Trophoblast cell (in vitro differentiated cells and primary cell): ENCODE data around the gene ITPK1.

Experiments
- DNase-seq, 2 donors: peaks; one replicate each; pipeline ENCODE4 v3.0.0-alpha.2; 2016
- H2AFZ ChIP-seq: 2 replicates; pipeline ENCODE4 v1.6.1; 2013; ENCODE audit warnings: low read length, moderate library complexity, mild to moderate bottlenecking; ENCODE audit not compliant: insufficient read depth, poor library complexity
- H2AK5ac ChIP-seq: 2 replicates; pipeline ENCODE4 v1.6.1; 2013; ENCODE audit warnings: mild to moderate bottlenecking, low read length
- H2BK120ac ChIP-seq: 2 replicates; pipeline ENCODE4 v1.6.1; 2013; ENCODE audit warnings: low read length, mild to moderate bottlenecking, moderate library complexity; ENCODE audit not compliant: insufficient read depth, poor library complexity
- H2BK12ac ChIP-seq: 2 replicates; pipeline ENCODE4 v1.6.1; 2013; ENCODE audit warnings: mild to moderate bottlenecking, low read length, moderate library complexity
- H2BK5ac ChIP-seq: 2 replicates; pipeline ENCODE4 v1.6.1; 2013; ENCODE audit warnings: low read length, low read depth, moderate library complexity, mild to moderate bottlenecking; ENCODE audit not compliant: poor library complexity
- H3K14ac ChIP-seq: 2 replicates; pipeline ENCODE4 v1.6.1; 2013; ENCODE audit warnings: mild to moderate bottlenecking, low read length
- H3K18ac ChIP-seq: 2 replicates; pipeline ENCODE4 v1.6.1; 2013; ENCODE audit warnings: mild to moderate bottlenecking, low read length
- H3K23ac ChIP-seq: 2 replicates; pipeline ENCODE4 v1.6.1; 2013; ENCODE audit warnings: low read length
- H3K27ac ChIP-seq: 2 replicates; pipeline ENCODE4 v1.5.1; 2013; ENCODE audit warnings: low read depth, mild to moderate bottlenecking, inconsistent platforms, low read length, moderate library complexity
- H3K27me3 ChIP-seq: 2 replicates; pipeline ENCODE4 v1.6.1; 2013; ENCODE audit warnings: inconsistent platforms, mild to moderate bottlenecking, low read length, moderate library complexity; ENCODE audit not compliant: insufficient read depth
- H3K36me3 ChIP-seq, 2 experiments: 1 replicate in 1 of 2; 2 replicates in 1 of 2; pipeline ENCODE4 v1.6.1; 2013; ENCODE audit warnings: low read length in 2 of 2, mild to moderate bottlenecking in 2 of 2, moderate library complexity in 1 of 2; ENCODE audit not compliant: insufficient read depth in 2 of 2, control insufficient read depth in 1 of 2
- H3K4ac ChIP-seq: 2 replicates; pipeline ENCODE4 v1.6.1; 2013; ENCODE audit warnings: low read depth, mild to moderate bottlenecking, low read length, moderate library complexity
- H3K4me1 ChIP-seq, 2 experiments: 1 replicate in 1 of 2; 2 replicates in 1 of 2; pipeline ENCODE4 v1.6.1; 2013; ENCODE audit warnings: low read length in 2 of 2, mild to moderate bottlenecking in 2 of 2, moderate library complexity in 1 of 2; ENCODE audit not compliant: insufficient read depth in 2 of 2, control insufficient read depth in 1 of 2
- H3K4me2 ChIP-seq: 2 replicates; pipeline ENCODE4 v1.6.1; 2013; ENCODE audit warnings: inconsistent platforms, mild to moderate bottlenecking, low read length, moderate library complexity
- H3K4me3 ChIP-seq: 2 replicates; pipeline ENCODE4 v1.5.1; 2013; ENCODE audit warnings: mild to moderate bottlenecking, low read depth, low read length, inconsistent platforms
- H3K79me1 ChIP-seq: one replicate; pipeline ENCODE4 v1.6.1; 2013; ENCODE audit warnings: low read length
- H3K79me2 ChIP-seq: 2 replicates; pipeline ENCODE4 v1.6.1; 2013; ENCODE audit warnings: low read length, mild to moderate bottlenecking; ENCODE audit not compliant: control insufficient read depth, insufficient read depth, poor library complexity
- H3K9ac ChIP-seq: 2 replicates; pipeline ENCODE4 v1.6.1; 2013; ENCODE audit warnings: mild to moderate bottlenecking, low read length
- H3K9me3 ChIP-seq: 2 replicates; pipeline ENCODE4 v1.6.1; 2013; ENCODE audit warnings: low read depth, mild to moderate bottlenecking, control low read depth, inconsistent platforms, low read length; ENCODE audit not compliant: insufficient read depth
- H4K12ac ChIP-seq: 2 replicates; pipeline ENCODE4 v1.6.1; 2013; ENCODE audit warnings: low read depth, mild to moderate bottlenecking, low read length, moderate library complexity
- H4K8ac ChIP-seq: 2 replicates; pipeline ENCODE4 v1.6.1; 2013; ENCODE audit warnings: low read depth, mild to moderate bottlenecking, low read length, moderate library complexity
- H4K91ac ChIP-seq: one replicate; pipeline ENCODE4 v1.6.1; 2013; ENCODE audit warnings: low read depth, mild to moderate bottlenecking, low read length, moderate library complexity
- WGBS: extraction: QIAGEN DNeasy Blood & Tissue Kit; methylation state at CpG from one replicate; pipeline ENCODE4 v1.1.7; 2013; ENCODE audit warnings: missing lambda C conversion rate; ENCODE audit not compliant: insufficient read length, insufficient coverage; ENCODE audit errors: extremely low coverage; 5-methylcytosine and 5-hydroxymethylcytosine counted together

ITPK1 gene

DNA sequence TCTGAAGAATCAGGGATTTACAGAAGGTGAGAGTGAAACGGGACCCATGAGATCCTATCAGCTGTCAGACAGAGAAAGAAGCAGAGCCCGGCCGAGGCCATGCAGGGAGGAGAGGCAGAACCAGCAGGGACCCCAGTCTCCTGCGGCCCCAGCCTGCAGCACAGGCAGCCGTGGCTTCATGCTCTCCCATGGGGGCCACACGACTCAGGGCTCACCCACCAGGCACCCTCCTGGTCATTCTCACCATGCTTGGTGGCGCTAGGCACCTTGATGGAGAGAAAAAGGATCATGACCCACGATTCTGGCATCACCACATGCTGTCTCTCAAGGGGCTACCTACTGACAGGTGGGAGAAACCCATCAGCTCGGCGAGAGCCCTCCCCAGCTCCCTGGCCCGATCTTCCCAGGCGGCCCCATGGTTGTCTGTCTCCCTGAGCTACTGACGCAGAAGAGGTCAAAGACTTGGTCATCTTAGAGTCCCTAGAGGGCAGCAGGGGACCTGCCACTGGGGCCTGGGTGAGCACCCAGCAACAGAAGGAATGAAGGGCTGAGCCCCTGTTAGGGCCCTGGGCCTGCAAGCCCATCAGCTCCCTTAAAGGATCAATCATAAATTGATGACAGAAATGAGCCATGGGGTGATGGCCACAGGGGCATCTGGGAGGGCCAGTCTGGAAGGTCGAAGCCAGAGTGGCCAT lies 58.0 kb downstream of the ITPK1 start:
- no peaks in the 10 kb centered on the region for H3K27me3 ChIP-seq
- no peak overlapping the region for H2BK120ac ChIP-seq
- H3K79me1 ChIP-seq = no peaks in the 10 kb centered on the region
- no peak for DNase-seq
- H3K4me3 ChIP-seq = no peak overlapping the region
- no peak overlapping the region for H3K14ac ChIP-seq
- H2AFZ ChIP-seq = no peak overlapping the region
- H3K9ac ChIP-seq = no peak overlapping the region
- H2BK5ac ChIP-seq = no peak overlapping the region
- H4K8ac ChIP-seq = no peak overlapping the region
- no peak overlapping the region for H4K12ac ChIP-seq
- H3K27ac ChIP-seq = no peak overlapping the region
- no peak overlapping the region for H3K4ac ChIP-seq
- no peak overlapping the region for H4K91ac ChIP-seq
- no peak overlapping the region for H2AK5ac ChIP-seq
- no peak overlapping the region for H3K18ac ChIP-seq
- no peaks in the 10 kb centered on the region for H3K79me2 ChIP-seq
- no peak overlapping the region for H3K4me2 ChIP-seq
- no peak overlapping the region for H2BK12ac ChIP-seq
- no peak overlapping the region for H3K23ac ChIP-seq
- H3K4me1 ChIP-seq = peaks cover 0 to 5% of the 10 kb centered on the region in 2 experiments
- H3K36me3 ChIP-seq = no peaks in the 10 kb centered on the region
- WGBS = no CpG with 5 or more reads among the region's 14 CpGs
- H3K9me3 ChIP-seq = no peaks in the 10 kb centered on the region

DNA sequence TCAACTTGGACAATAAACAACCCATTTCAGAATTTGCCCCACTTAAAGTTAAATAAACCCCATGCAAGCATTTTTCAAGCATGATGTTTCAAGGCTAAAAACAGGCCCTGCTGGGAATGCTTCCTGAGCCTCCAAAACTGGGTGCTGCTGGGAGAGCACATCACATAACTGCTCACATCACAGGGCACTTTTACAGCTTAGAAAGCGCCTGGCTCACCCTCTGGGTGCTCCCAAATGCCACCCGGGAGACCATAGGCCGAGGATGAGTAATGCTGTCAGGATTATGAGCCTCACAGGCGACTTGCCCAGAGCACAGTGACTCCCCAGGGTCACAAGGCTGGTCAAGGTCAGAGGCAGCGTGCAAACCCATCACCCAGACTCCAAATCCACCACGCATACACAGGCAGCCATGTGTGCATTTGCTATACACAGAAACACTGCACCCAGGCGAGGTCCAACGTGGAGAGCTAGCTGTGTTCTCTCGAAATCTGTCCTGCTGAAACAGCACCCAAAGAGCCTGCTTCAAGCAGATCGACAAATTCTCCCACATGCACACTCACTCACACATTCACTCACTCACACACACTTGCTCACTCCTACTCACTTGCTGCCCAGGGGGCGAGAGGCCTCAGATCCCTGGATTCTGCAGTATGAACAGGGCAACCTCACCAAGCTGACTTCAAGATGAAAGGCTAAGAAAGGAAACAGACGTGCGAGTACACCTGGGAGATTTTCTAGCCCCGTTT lies 58.7 kb downstream of the ITPK1 start:
- Histone ChIP-seq H3K4me2 (no peak overlapping the region), H2BK12ac (no peak overlapping the region), H3K27ac (no peak overlapping the region), H3K4me3 (no peak overlapping the region), H3K27me3 (no peaks in the 10 kb centered on the region), H2BK120ac (no peak overlapping the region), H3K36me3 (no peaks in the 10 kb centered on the region), H4K12ac (no peak overlapping the region), H3K4me1 (peaks cover 0 to 3% of the 10 kb centered on the region in 2 experiments), H3K18ac (no peak overlapping the region), H4K91ac (no peak overlapping the region), H2BK5ac (no peak overlapping the region), H4K8ac (no peak overlapping the region), H3K79me2 (no peaks in the 10 kb centered on the region), H3K79me1 (no peaks in the 10 kb centered on the region), H3K23ac (no peak overlapping the region), H3K9ac (no peak overlapping the region), H3K9me3 (no peaks in the 10 kb centered on the region), H3K4ac (no peak overlapping the region), H2AFZ (no peak overlapping the region), H2AK5ac (no peak overlapping the region), H3K14ac (no peak overlapping the region)
- no peak for DNase-seq
- WGBS = no CpG with 5 or more reads among the region's 14 CpGs

DNA sequence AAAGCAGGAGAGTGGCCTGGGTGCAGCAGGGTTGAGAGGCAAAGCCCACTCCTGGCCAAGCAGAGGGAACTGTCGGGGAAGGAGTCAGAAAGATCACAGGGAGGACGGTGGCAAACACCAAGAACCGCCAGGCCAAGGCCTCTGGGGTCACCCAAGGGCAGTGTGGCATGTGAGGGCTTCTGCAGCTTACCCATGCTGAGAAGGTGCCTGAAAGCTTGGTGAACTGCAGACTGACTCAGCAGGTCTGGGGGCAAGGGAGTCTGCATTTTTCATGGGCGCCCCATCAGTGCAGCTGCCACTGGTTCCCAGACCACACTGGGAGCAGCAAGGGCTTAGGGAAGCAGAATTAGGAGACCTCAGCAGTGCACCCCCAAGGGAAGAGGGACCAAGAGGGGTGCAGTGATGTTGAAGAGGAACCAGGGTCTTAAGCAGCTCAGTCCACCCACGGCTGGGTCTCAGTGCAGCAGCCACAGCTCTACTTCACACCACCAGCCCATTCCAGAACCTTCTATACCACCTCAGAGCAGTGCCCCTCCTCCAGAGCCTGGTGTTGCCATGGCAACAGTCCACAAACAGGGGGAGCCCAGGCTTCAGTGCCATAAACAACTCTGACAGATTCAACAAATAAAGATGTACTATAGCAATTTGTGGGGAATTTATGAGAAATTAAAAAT lies 59.4 kb downstream of the ITPK1 start:
- no peaks in the 10 kb centered on the region for H3K36me3 ChIP-seq
- no peak overlapping the region for H2AK5ac ChIP-seq
- no peak overlapping the region for H2BK5ac ChIP-seq
- no peak for DNase-seq
- H3K27ac ChIP-seq = no peak overlapping the region
- H3K27me3 ChIP-seq = no peaks in the 10 kb centered on the region
- no peaks in the 10 kb centered on the region for H3K9me3 ChIP-seq
- no peak overlapping the region for H3K23ac ChIP-seq
- no peak overlapping the region for H4K12ac ChIP-seq
- H2BK120ac ChIP-seq = no peak overlapping the region
- no peaks in the 10 kb centered on the region for H3K79me1 ChIP-seq
- no peak overlapping the region for H2BK12ac ChIP-seq
- no peak overlapping the region for H4K8ac ChIP-seq
- no peak overlapping the region for H3K18ac ChIP-seq
- no peak overlapping the region for H2AFZ ChIP-seq
- no peak overlapping the region for H3K4me2 ChIP-seq
- no CpG with 5 or more reads among the region's 5 CpGs for WGBS
- no peak overlapping the region for H3K4ac ChIP-seq
- no peak overlapping the region for H3K9ac ChIP-seq
- H4K91ac ChIP-seq = no peak overlapping the region
- H3K4me3 ChIP-seq = no peak overlapping the region
- H3K4me1 ChIP-seq = peaks cover 0 to 3% of the 10 kb centered on the region in 2 experiments
- no peak overlapping the region for H3K14ac ChIP-seq
- H3K79me2 ChIP-seq = no peaks in the 10 kb centered on the region

- Histone ChIP-seq H2BK12ac (no peak overlapping the region), H3K36me3 (no peaks in the 10 kb centered on the region), H3K79me1 (no peaks in the 10 kb centered on the region), H4K12ac (no peak overlapping the region), H3K9me3 (no peaks in the 10 kb centered on the region), H3K4me2 (no peak overlapping the region), H3K4me3 (no peak overlapping the region), H2AK5ac (no peak overlapping the region), H3K4ac (no peak overlapping the region), H3K27me3 (no peaks in the 10 kb centered on the region), H2BK120ac (no peak overlapping the region), H3K79me2 (no peaks in the 10 kb centered on the region), H2BK5ac (no peak overlapping the region), H3K27ac (no peak overlapping the region), H3K23ac (no peak overlapping the region), H2AFZ (no peak overlapping the region), H3K18ac (no peak overlapping the region), H4K8ac (no peak overlapping the region), H3K14ac (no peak overlapping the region), H3K9ac (no peak overlapping the region), H3K4me1 (peaks cover 0 to 3% of the 10 kb centered on the region in 2 experiments), H4K91ac (no peak overlapping the region)
- WGBS = no CpG with 5 or more reads among the region's 9 CpGs
- DNase-seq = no peak
Measured at GRCh38 chr14:93055651-93056115, 60.0 kb downstream of the ITPK1 start.
